Transverse colon (tissue), 4 donors: ENCODE data around the gene GMCL1. TPM values are rescaled to one million over a fixed set of nuclear protein-coding genes. Genes with fewer than 3 reads are reported as not detected.
A peak's percentile ranks its signal among the peaks of the same experiment; 100 is the strongest.
"Not testable (repeated sequence)": the region's sequence is repeated elsewhere in the genome, so short reads cannot be mapped to it uniquely, and the experiment has no call there.

ENCODE experiments used
- DNase-seq: peaks from one replicate; pipeline ENCODE4 v3.0.0-alpha.2; 2019
- H3K27ac ChIP-seq, 4 donors: fragments of 200-600 bp; sonication (generic); 2 replicates each; pipeline ENCODE4 v1.5.1; 2016 to 2018; ENCODE audit warnings: inconsistent platforms in 4 of 4
- H3K27me3 ChIP-seq: fragments of 200-600 bp; sonication (generic); 2 replicates; pipeline ENCODE4 v1.5.1; 2017; ENCODE audit warnings: inconsistent platforms
- H3K36me3 ChIP-seq, 4 donors: fragments of 200-600 bp; sonication (generic); 2 replicates each; pipeline ENCODE4 v1.5.1; 2017 to 2019; ENCODE audit warnings: inconsistent platforms in 4 of 4
- H3K4me1 ChIP-seq, 4 donors: fragments of 200-600 bp; sonication (generic); 2 replicates each; pipeline ENCODE4 v1.5.1; 2017 to 2020; ENCODE audit warnings: inconsistent platforms in 4 of 4
- H3K4me3 ChIP-seq, 4 donors: fragments of 200-600 bp; sonication (generic); 1 replicate in 1 of 4; 2 replicates in 3 of 4; pipeline versions ENCODE4 v1.5.1 to v1.6.1; 2017 to 2019; ENCODE audit warnings: inconsistent platforms in 4 of 4
- H3K9me3 ChIP-seq, 2 donors: fragments of 200-600 bp; sonication (generic); 2 replicates each; pipeline ENCODE4 v1.5.1; 2017 to 2019; ENCODE audit warnings: inconsistent platforms in 2 of 2
- CTCF ChIP-seq, 5 experiments: fragments of 200-600 bp in 3 of 5; fragments of 450-650 bp in 2 of 5; sonication (generic) in 3 of 5; IDR thresholded peaks; 1 replicate in 2 of 5; 2 replicates in 3 of 5; pipeline ENCODE4 v1.5.1; 2016 to 2017; ENCODE audit warnings: antibody characterized with exemption in 5 of 5, inconsistent platforms in 3 of 5, mild to moderate bottlenecking in 2 of 5, moderate library complexity in 1 of 5
- EP300 ChIP-seq: sonication (generic); formaldehyde crosslinking; IDR thresholded peaks from one replicate; pipeline ENCODE4 v1.6.1; 2017; ENCODE audit warnings: antibody characterized with exemption, low read depth
- POLR2A ChIP-seq: fragments of 450-650 bp; IDR thresholded peaks from one replicate; pipeline ENCODE4 v1.6.1; 2016; ENCODE audit warnings: antibody characterized with exemption, mild to moderate bottlenecking, moderate library complexity
- POLR2AphosphoS5 ChIP-seq, 3 donors: sonication (generic); formaldehyde crosslinking; IDR thresholded peaks; one replicate each; pipeline ENCODE4 v1.6.1; 2016; ENCODE audit warnings: antibody characterized with exemption in 3 of 3
- WGBS, 2 donors: methylation state at CpG; one replicate each; pipeline ENCODE4 v1.1.5; 2018; ENCODE audit warnings: low coverage in 1 of 2; 5-methylcytosine and 5-hydroxymethylcytosine counted together
- in situ Hi-C, 4 donors: fragments of 200-750 bp; cut with MboI; loops; one replicate each; pipeline versions ENCODE4 v1.15.0 to v1.15.1; 2017; ENCODE audit warnings: low sequenced_read_pairs in 3 of 4, low pct_ligation_motif_present in 1 of 4, low pct_unique_long_range_greater_than_20kb in 1 of 4
- intact Hi-C: fragments of 100-400 bp; cut with DNase I; formaldehyde crosslinking; loops from one replicate; pipeline ENCODE4 v1.15.1; 2023; ENCODE audit warnings: low total_unique reads
- total RNA-seq, 4 donors: library from RNA; depleted of rRNA; stranded (reverse); fragments of >200 nt; gene quantifications; one replicate each; pipeline ENCODE4 v1.1.0, GENCODE V29; 2016

The GMCL1 gene
- total RNA-seq, 4 donors from 2014 or later = 5.0 to 82.3 (median 20.9) TPM

- in situ Hi-C loops (no loop called here), intact Hi-C loops (no loop called here)
- TF ChIP-seq POLR2A = peak; percentile 57
- no peak for TF ChIP-seq EP300
- peak in 1 of 5 experiments; percentile 9 for TF ChIP-seq CTCF (IDR thresholded peaks at IDR 0.05)
- peak; percentile 27 to 72 (median 62) for TF ChIP-seq POLR2AphosphoS5 (IDR thresholded peaks at IDR 0.05)
- H3K27ac ChIP-seq = peak within 1 kb of the TSS; percentile 76 to 91 (median 84)
- peaks cover 12 to 26% (median 15%) of the 10 kb centered on the region in 4 donors for H3K4me1 ChIP-seq
- DNase-seq = peak; percentile 84
- peaks cover 0 to 31% (median 14%) of the 10 kb centered on the region in 4 donors for H3K36me3 ChIP-seq
- 0 to 1% methylated on average over 20 to 32 of the region's 32 CpGs for WGBS, 2 donors
- no peaks in the 10 kb centered on the region for H3K27me3 ChIP-seq
- no peaks in the 10 kb centered on the region for H3K9me3 ChIP-seq
- H3K4me3 ChIP-seq = peak within 1 kb of the TSS; percentile 55 to 93 (median 58)
Measured at GRCh38 chr2:69893684-69894551, 64.5 kb downstream of the GMCL1 start, which contains the start of gene SNRNP27. Gene SNRNP27, plus strand, starts transcription at chr2:69893956. Its CDS starts 29 bp downstream, at chr2:69893985.

- H3K27me3 ChIP-seq, DNase-seq, H3K9me3 ChIP-seq, in situ Hi-C loops, intact Hi-C loops: not testable (repeated sequence)
- peaks cover 12 to 26% (median 15%) of the 10 kb centered on the region in 4 donors for H3K4me1 ChIP-seq
- peak overlapping the region; percentile 76 to 91 (median 84) for H3K27ac ChIP-seq
- H3K4me3 ChIP-seq = peak overlapping the region; percentile 55 to 93 (median 58)
- H3K36me3 ChIP-seq = peaks cover 0 to 36% (median 17%) of the 10 kb centered on the region in 4 donors
- 38 to 49% methylated on average over 20 to 23 of the region's 23 CpGs for WGBS, 2 donors
Measured at GRCh38 chr2:69894737-69895136, 65.3 kb downstream of the GMCL1 start.

- 50 to 57% methylated on average over 8 of the region's 8 CpGs for WGBS, 2 donors
- in situ Hi-C loops = loop anchor here in 2 of 4 donors (10.0 to 25.0 kb wide), 2 partner anchors 160 to 242 kb away; no protein-coding TSS in a partner anchor
- Histone ChIP-seq H3K9me3 (no peaks in the 10 kb centered on the region), H3K27ac (peak overlapping the region; percentile 9 to 41 (median 30)), H3K27me3 (no peaks in the 10 kb centered on the region), H3K4me3 (peak overlapping the region in 1 of 4 donors; percentile 13), H3K36me3 (peaks cover 0 to 73% (median 23%) of the 10 kb centered on the region in 4 donors), H3K4me1 (peaks cover 0 to 11% (median 2%) of the 10 kb centered on the region in 4 donors)
- peak; percentile 24 for DNase-seq
- TF ChIP-seq EP300 (no peak), POLR2A (no peak), CTCF (IDR thresholded peaks at IDR 0.05) (no peak), POLR2AphosphoS5 (IDR thresholded peaks at IDR 0.05) (no peak)
- intact Hi-C loops = no loop called here
Measured at GRCh38 chr2:69902213-69902922, 72.9 kb downstream of the GMCL1 start.

- in situ Hi-C loops (loop anchor here in 2 of 4 donors (10.0 to 25.0 kb wide), 2 partner anchors 155 to 238 kb away; no protein-coding TSS in a partner anchor), intact Hi-C loops (no loop called here)
- Histone ChIP-seq H3K4me1 (peaks cover 0 to 8% (median 0%) of the 10 kb centered on the region in 4 donors), H3K36me3 (peaks cover 0 to 39% (median 18%) of the 10 kb centered on the region in 4 donors), H3K9me3 (no peaks in the 10 kb centered on the region), H3K27me3 (no peaks in the 10 kb centered on the region), H3K4me3 (no peak overlapping the region), H3K27ac (no peak overlapping the region)
- no peak for DNase-seq
- TF ChIP-seq EP300 (no peak), CTCF (IDR thresholded peaks at IDR 0.05) (no peak), POLR2AphosphoS5 (IDR thresholded peaks at IDR 0.05) (no peak), POLR2A (no peak)
Measured at GRCh38 chr2:69907216-69907615, 77.8 kb downstream of the GMCL1 start.
